Measurements from ENCODE around the gene GFY.

Gene GFY

DNA sequence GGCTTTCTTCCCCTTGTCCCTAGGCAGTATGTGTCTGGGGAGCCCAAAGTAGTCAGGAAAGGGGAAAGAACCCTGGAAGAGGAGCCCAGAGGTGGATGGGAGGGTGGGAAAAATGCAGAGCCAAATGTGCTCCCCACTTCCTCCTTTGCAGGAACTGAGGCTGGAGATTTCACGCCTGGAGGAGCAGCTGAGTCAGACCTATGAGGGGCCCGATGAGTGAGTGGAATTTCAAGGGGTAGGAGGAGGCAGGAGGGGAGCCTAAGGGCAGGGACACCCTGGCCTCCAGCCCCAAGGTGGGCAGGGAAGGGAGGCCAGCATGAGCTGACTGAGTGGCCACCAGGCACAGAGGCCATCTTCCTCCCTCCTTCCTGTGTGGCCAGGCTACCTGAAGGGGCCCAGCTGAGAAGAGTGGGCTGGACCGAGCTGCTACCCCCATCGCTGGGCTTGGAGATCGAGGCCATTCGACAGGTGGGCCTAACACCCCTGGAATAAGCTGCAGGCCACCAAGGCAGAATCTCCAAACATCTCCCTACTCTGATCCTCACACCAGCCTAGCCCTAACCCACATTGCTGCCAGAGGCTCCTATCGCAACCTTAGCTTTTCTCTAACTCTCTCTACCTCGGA is 16.3 kb upstream of the GFY start:
- no peak for DNase-seq (ENCODE audit: low spot score)

DNA sequence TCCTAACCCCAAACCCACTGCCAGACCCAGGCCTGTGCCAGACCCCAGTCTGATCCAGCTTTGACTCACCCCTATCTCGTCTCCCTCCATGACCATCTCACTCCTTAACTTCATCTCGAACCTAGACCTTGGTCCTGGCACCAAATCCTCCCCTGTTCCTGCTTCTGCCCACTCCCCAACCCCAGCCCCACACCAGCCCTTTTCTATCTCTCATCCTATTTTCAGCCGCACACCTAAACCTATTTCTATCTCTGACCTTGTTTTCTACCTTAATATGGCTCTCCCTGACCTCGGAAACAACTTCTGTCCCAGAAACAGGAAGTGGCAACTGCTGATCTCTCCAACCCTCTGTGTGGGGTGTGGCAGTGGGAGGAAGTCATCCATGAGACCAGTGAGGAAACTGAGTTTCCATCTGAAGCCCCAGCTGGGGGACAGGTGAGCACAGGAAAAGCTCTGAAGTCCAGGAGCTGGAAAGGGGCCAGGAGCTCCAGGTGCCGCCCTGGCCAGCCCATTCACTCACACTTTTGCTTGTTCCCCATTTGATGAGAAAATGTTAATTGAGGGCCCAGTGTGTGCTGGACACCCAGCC is 15.7 kb upstream of the GFY start:
- peak; percentile 37 for DNase-seq (ENCODE audit: low spot score)

DNA sequence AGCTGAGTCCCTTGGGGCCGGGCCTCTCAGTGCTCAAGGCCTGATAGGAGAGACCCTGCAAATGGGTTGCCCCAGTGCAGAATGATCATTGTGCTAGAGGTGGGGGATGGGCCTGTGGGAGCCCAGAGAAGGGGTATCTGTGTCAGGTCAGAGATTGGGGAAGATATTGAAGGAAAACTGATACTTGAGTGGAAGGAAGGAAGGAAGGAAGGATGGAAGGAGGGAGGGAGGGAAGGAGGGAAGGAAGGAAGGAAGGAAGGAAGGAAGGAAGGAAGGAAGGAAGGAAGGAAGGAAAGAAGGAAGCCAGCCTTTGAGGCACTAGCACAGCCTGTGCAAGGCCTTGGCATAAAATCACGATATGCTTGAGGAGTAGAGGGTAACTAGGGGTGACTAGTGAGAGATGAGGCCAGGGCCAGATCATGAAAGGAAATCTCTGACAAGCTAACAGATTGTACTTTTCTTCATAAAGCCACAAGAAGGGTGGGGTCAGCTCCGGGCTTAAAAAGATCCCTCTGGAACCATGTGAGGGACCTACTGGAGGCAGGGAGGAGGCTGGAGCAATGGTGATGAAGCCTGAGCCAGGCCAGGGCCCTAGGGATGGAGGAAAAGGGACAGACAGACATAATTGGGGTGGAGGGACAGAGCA is 13.4 kb upstream of the GFY start:
- no peak for DNase-seq (ENCODE audit: low spot score)

DNA sequence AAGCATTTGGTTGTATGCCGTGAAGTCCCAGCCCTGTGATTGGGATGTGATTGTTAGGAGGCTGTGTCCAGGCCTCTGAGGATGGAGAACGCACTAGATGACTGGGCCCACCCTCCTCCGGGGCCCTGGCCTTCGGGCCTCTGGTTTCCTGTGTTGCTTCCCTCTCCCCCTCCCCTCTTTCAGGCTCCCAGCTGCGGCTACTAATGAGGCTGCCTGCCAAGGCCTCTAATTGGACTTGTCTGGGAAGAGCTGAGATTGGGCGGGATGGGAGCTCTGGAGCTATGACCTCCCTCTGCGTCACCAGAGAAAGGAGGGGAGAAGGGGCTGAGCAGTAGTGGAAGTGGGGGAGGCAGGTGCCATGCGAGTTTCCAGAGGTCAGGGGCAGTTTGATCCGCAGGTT is 11.8 kb upstream of the GFY start:
- no peak for DNase-seq (ENCODE audit: low spot score)

DNA sequence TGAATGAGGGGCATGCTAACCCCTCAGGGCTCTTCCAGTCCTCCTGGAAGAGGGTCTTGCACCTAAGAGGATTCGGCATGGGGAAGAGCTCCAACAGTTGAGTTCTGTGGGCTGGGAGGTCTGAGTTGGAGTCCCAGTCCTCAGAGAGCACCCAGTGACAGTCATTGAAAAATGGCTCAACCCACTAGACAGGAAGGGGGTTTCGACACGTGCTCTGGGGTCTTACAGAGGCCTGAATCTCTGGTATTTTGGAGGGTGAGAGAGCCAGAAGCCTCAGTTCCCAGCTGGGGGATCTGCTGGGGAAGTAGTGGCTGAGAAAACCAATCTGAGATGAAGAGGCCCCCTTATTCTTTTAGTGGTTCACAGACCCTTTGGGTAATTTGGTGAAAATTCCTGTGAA is 10.9 kb upstream of the GFY start:
- DNase-seq (ENCODE audit: low spot score): no peak

DNA sequence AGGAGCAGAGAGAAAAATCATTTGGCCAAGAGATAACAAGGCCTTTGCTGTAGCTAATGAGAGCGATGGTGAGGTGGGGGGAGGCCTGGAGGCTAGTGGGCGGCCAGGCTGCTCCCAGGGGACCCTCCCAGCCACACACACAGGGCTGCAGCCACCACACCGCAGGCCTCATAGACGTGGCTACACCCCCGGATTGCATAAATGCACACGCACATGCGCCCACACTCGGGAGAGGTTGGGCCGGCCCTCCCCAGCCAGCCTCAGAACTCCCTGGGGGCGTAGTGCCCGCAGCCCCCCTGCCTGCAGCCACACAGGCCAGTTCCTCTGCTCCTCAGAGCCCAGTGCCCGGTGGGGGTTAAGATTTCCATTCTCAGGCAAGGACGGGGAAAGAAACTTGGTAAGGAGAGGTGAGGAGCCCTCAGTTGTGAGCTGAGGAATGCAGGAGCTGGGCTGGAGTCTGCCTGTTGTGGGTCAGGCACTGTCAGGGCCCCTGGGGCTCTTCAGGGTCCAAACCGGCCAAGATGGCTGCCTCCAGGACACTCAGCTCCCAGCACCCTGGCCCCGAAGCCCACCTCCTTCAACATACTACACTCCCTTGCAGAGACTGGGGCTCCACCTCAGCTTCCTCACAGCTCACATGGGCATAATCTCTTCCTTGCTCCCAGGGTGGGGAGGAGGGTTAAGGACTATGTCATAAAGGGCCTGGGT is 9.9 kb upstream of the GFY start:
- DNase-seq (ENCODE audit: low spot score): no peak

DNA sequence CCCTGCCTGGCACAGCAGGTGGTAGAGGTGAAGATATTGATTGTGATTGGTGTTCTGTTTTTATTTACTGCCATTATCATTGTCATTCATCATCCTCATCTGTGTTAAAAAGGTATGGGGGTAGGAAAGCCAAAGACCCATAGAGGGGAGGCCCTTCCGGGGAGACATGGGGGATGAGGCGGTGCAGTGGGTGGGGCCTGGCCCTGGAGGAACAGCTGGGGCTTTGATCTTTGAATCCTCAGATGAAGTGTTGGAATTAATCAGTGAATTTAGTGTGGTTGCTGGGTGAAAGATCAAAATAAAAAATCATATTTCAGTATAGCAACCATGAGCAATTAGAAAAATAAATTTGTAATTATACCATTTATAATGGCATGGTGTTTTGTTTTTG is 9.4 kb upstream of the GFY start:
- no peak for DNase-seq (ENCODE audit: low spot score)

DNA sequence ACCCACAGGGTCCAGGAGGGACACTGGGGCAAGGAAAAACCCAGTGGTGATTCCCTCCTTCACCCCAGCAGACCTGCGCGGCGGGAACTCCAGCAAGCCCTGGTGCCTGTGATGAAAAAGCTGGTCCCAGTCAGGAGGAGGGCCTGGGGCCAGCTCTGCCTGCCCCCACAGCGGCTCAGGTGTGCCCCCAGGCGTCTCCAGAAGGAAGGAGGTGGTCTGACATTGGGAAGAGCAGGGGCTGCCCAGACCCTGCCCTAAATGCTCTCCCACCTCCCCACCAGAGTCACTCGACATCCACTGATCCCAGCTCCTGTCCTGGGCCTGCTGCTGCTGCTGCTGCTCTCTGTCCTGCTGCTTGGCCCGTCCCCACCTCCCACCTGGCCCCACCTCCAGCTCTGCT is 8.1 kb upstream of the GFY start:
- DNase-seq (ENCODE audit: low spot score): no peak

DNA sequence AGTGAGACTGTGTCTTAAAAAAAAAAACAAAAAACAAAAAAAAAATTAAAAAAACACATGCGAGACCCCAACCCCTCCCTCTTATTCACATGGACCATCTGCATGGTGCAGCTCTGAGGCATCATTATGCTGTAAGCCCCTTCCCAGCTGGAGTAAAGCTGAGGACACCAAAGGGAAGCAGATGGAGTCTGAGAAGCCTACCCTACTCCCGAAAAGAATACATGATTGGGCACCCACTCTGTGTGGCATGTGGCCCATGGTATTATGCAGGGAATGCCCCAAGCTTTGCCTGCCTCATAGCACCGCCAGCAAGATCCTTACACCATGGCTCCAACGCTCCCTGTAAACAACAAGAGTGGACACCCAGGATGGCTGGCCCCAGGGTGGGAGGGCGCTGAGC is 6.7 kb upstream of the GFY start:
- DNase-seq (ENCODE audit: low spot score): no peak

DNA sequence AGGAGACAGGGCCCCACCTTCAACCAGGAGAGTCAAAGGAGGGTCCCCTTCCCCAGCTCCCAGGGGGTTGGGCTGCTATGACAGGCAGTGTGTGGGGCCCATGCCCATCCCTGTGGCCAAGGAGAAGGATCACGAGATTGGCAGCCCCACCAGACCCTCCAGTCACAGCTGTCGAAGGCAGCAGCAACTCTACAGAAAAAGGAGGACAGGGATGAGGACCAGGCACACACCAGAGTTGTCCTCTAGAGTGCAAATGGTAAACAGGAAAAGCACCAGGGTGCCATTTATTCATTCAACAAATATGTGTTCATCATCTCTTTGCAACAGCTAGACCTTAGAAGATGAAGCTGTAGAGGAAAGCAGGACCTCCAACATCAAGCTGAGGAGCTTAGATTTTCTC is 6.0 kb upstream of the GFY start:
- DNase-seq (ENCODE audit: low spot score): no peak

DNA sequence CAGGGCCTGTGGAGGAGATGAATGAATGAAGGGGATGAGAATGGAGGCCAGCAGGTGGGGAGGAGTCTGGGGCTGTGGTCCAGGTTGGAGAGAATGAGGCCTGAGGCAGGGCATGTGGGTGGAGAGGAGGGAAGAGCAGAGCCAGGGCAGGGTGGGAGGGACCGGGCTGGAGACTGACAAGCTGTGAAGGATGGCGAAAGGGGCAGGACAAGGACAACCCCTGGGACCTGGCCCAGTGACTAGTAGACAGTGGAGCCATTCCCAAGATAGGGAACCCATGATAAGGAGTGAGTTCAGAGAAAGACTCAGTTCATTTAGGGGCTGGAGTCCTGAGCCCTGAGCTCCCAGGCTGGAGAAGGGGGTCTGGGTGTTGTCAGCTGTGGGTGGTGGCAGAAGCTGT is 5.0 kb upstream of the GFY start:
- DNase-seq (ENCODE audit: low spot score): no peak

DNA sequence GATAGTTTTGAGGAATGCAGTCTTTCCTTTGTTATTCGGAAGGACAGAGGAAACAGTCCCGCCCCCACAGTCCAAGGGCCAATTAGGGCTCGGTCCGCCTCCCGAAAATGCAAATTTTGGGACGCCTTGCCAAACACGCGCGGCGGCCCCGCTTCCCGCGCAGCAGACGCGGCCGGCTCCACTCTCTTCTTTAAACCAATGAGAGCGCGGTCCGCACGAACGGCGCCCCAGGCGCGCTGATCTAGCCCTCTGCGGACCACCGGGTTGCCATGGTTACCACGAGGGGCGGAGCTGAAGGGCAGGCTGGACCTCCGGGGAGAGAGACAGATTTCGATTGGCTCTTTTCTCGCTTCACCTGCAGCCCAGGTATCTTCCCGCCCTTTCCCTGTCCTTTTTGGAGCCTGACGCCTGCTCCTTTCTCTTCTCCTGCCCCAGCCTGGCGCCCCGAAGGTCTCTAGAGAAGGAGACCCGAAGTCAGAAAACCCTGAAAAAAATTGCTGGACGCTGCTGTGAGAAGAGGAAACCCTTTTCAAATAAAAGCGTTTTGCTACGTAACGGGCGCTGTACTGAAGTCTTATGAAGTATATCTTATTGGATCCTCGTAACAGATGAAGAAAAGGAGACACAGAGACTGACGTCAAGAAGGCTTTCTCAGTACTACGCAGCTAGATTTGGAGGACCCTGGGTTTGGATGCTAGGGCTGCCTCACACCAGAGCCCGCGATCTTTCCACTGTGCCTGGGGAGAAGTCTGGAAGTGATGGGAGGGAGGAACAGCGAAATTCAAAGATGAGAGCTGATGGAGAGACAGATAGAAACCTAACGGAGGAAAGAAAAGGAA is 3.9 kb upstream of the GFY start:
- no peak for DNase-seq (ENCODE audit: low spot score)

DNA sequence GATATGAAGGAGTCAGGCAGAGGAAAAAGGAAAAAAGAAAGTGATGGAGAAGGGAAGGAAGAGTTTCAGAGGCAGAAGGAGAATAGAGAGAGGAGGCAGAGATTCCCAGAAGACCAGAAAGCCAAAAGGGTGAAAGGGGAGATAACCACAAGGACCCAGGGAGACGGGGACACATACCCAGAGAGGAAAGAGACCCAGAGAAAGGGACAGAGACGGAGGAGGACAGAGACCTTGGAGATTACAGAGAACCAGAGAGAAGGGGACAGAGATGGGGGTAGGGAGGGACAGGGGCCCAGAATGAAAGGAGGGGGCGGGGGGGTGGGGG is 3.3 kb upstream of the GFY start:
- no peak for DNase-seq (ENCODE audit: low spot score)

DNA sequence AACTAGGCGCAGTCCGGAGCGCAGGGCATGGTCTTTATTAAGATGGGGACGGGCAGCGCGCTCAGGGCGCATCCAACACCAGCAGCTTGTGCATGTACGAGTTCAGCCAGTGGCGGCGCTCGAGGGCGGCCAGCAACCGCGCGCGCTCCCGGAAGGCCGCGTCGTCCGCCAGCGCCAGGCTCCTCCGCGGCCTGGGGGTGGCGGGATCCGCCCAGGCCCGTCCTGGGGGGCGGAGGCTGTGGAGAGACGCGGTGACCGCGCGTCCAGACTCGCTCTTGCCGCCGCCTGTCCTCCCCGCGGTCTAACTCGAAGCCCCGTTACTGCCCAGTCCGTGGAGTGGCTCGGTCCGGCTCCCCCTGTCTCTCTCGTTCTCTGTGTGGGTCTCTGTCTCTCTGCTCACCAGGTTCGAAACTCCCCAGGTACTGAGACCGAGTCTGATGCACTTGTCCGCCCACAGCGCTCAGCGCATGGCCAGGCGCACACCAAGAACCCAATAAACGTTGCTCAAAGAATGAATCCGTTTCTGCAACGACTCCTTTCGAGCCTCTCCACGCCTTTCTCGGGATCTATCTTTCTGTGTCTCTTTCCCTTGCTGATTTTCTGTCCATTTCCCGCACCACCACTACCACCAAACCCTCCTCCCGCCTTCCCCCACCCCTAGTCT is 2.6 kb upstream of the GFY start:
- peak; percentile 35 for DNase-seq (ENCODE audit: low spot score)

DNA sequence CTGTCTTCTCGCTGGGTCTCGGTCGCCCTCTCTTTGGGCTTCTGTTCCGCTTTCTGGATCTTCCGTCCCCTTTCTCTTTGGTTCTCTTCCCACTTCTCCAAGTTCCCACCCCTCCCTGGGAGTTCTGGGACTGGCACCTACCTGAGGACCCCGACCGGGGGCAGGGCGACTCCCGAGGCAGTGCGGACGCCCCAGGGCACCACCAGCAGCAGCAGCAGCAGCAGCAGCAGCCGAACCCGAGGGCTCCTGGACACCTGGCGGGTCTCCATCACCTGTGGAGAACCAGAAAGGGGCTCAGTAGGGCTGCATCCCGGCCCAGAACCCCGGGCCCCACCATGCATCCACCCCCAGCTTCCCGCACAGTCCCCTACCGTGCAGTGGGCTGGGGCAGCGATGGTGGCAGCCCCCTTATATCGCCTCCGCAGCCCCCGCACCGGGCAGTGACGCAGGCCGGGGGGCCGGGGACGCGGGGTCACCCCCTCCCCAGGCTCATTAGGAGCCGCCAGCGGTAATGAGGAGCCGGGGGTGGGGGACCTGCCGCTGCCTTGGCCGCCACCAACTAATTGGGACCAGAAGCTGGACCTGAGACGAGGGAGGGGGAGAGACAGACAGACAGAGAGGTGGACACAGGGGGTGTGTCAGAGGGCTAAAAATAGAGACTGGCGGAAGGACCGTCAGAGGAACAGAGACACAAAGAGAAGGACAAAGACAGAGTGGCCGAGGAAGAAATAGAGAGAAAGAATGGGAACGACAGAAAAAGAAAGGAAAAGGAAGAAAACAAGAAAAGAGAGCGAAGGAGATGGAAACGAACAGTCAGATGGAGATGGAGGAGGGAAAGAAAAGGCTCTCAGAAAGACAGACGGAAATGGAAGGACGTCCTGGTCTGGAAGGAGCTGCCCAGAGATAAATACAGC is 1.9 kb upstream of the GFY start, which contains the start of gene PTH2:
TSS of gene PTH2 (minus strand) at position 371 of the 914 bp plus-strand sequence. CDS start at position 269, 102 bp downstream.
- DNase-seq (ENCODE audit: low spot score): no peak

DNA sequence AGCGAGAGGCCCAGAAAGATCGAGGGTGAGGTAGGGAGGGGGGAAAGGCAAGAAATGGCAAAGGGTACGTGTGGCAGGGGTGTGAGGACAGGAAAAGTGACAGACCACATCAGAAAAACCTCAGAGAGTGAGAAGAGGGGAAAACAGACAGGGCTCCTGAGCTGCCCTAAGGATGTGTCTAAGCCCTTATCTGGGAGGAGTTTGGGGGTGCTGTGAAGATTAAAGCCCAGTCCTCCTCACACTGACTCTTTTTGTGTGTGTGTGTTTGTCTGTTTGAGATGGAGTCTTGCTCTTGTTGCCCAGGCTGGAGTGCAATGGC is 1.2 kb upstream of the GFY start:
- DNase-seq (ENCODE audit: low spot score): no peak

DNA sequence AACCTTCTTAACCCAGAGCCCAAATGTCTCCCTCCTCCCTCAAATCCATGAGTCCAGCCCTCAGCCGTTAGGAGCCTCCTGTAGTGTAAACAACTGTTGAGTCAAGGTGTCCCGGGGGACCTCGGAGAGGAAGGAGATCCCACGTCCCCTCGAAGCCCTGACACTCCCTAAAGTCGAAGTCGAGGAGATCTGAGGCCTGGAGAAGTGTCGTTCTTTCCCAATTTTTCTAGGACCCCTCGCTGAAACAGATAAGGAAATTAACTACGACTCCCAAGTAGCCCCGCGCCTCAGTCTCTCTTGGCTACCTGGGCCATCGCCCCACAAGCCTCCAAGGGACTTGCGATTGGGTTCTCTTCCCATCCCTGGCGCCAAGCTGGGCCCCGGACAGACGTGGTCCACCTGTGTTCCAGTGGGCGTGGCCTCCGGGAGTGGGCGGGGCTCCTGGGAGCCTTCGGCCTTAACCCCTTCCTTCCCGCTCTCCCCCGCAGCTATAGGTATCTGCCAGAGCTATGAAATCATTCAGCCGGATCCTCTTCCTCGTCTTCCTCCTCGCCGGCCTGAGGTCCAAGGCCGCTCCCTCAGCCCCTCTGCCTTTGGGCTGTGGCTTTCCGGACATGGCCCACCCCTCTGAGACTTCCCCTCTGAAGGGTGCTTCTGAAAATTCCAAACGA is 869 bp downstream of the GFY start:
- DNase-seq (ENCODE audit: low spot score): no peak

DNA sequence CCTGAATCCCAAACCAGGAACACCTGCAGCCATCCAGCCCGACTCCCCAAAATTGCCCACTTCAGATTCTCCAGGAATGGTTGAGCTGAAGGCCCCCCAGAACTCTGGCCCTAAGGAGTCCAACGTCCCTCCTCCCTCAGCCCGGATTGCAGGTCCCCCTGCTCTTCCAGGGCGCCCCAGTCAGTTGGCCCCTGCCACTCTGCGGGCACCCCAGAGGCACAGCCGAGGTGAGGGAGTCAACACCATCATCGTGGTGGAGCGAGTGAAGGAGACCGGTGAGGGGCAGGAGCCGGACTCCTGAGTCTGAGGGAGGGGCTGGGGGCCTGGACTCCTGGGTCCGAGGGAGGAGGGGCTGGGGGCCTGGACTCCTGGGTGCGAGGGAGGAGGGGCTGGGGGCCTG is 2.2 kb downstream of the GFY start:
- DNase-seq (ENCODE audit: low spot score): no peak

DNA sequence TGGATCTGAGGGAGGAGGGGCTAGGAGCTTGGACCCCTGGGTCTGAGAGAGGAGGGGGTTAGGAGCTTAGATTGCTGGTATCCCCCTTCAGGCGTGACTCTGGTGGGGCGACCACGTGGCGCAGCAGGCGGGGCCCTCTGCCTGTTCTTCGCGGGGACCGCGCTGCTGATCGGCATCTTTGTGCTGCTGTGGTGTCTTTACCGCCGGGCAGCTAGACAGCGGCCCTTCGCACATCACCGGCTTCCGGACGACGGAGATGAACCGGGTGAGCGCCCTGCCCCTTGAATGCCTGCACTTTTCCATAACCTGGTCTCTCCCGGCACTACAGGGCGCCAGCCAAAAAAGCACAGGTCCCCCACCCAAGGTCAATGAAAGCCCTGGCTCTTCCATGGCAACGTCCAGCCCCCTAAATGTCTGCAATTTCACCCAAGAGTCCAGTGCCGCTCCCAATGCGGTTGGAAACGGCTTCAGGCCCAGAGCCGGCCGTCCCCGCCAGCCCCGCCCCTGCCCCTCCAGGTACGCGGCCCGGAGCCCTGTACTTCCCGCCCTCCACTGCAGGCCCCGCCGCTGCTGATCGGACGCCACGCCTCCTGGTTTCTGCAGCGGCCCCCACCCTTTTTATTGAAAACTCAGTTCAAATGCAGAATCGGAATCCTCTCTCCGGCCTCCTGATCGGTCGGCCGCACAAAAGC is 2.8 kb downstream of the GFY start:
- no peak for DNase-seq (ENCODE audit: low spot score)
